GM23338 (cell line): ENCODE results near the gene OBSL1. TPM values are rescaled to one million over a fixed set of nuclear protein-coding genes. Genes with fewer than 3 reads are reported as not detected.

ENCODE experiments used
- ATAC-seq: fragments of 200-7000 bp; cut with Tn5 transposase; 3 replicates; pipeline ENCODE4 v1.9.1; 2020
- DNase-seq: peaks from one replicate; pipeline ENCODE4 v3.0.0-alpha.2; 2015; ENCODE audit warnings: low spot score
- H2AFZ ChIP-seq: fragments of 200-600 bp; sonication (generic); 2 replicates; pipeline ENCODE4 v1.8.0; 2016; ENCODE audit warnings: antibody characterized with exemption, mild to moderate bottlenecking, moderate library complexity
- H3F3A ChIP-seq: fragments of 200-600 bp; sonication (generic); replicated peaks from 2 replicates; pipeline ENCODE4 v1.8.0; 2017; ENCODE audit warnings: antibody characterized with exemption, mixed run types, low read depth
- H3K27ac ChIP-seq: fragments of 200-600 bp; sonication (generic); 2 replicates; pipeline ENCODE4 v1.6.1; 2016; ENCODE audit warnings: low read depth
- H3K27me3 ChIP-seq: fragments of 200-600 bp; sonication (generic); 2 replicates; pipeline ENCODE4 v1.8.0; 2016; ENCODE audit warnings: mild to moderate bottlenecking, mixed run types, moderate library complexity; ENCODE audit not compliant: insufficient read depth
- H3K36me3 ChIP-seq: fragments of 200-600 bp; sonication (generic); 2 replicates; pipeline ENCODE4 v1.8.0; 2016; ENCODE audit warnings: mild to moderate bottlenecking; ENCODE audit not compliant: insufficient read depth
- H3K4me1 ChIP-seq: fragments of 200-600 bp; sonication (generic); 2 replicates; pipeline ENCODE4 v1.8.0; 2016; ENCODE audit warnings: mild to moderate bottlenecking, moderate library complexity; ENCODE audit not compliant: insufficient read depth
- H3K4me2 ChIP-seq: fragments of 200-600 bp; sonication (generic); 2 replicates; pipeline ENCODE4 v1.7.1; 2017; ENCODE audit warnings: mixed run types
- H3K4me3 ChIP-seq: fragments of 200-600 bp; sonication (generic); 2 replicates; pipeline ENCODE4 v1.6.1; 2016; ENCODE audit warnings: mixed run types
- H3K79me2 ChIP-seq: fragments of 200-600 bp; sonication (generic); replicated peaks from 2 replicates; pipeline ENCODE4 v1.8.0; 2017; ENCODE audit warnings: mild to moderate bottlenecking; ENCODE audit not compliant: insufficient read depth
- H3K9me2 ChIP-seq: fragments of 200-600 bp; sonication (generic); 2 replicates; pipeline ENCODE4 v1.8.0; 2017; ENCODE audit not compliant: insufficient read depth
- H4K20me1 ChIP-seq: fragments of 200-600 bp; sonication (generic); replicated peaks from 2 replicates; pipeline ENCODE4 v1.8.0; 2017; ENCODE audit warnings: mild to moderate bottlenecking; ENCODE audit not compliant: insufficient read depth
- H3K27ac Mint-ChIP-seq: 2 replicates; pipeline ENCODE4 v1.8.0; 2020; ENCODE audit warnings: inconsistent platforms, mild to moderate bottlenecking, moderate library complexity, mixed read lengths
- H3K27me3 Mint-ChIP-seq: 3 replicates; pipeline ENCODE4 v1.8.0; 2022; ENCODE audit warnings: low read depth, mild to moderate bottlenecking, moderate library complexity, mixed read lengths, inconsistent platforms; ENCODE audit not compliant: insufficient read depth, poor library complexity
- H3K36me3 Mint-ChIP-seq: 3 replicates; pipeline ENCODE4 v1.8.0; 2021; ENCODE audit warnings: low read depth, mild to moderate bottlenecking, inconsistent platforms, moderate library complexity, mixed read lengths
- H3K4me1 Mint-ChIP-seq: 3 replicates; pipeline ENCODE4 v1.8.0; 2020; ENCODE audit warnings: mild to moderate bottlenecking, inconsistent platforms, mixed read lengths
- H3K4me3 Mint-ChIP-seq: 3 replicates; pipeline ENCODE4 v1.8.0; 2021; ENCODE audit warnings: moderate library complexity, mild to moderate bottlenecking, inconsistent platforms, mixed read lengths
- H3K9me3 Mint-ChIP-seq: 3 replicates; pipeline ENCODE4 v1.8.0; 2020; ENCODE audit warnings: moderate library complexity, mild to moderate bottlenecking, inconsistent platforms, mixed read lengths
- CREB1 ChIP-seq: fragments of 250-450 bp; sonication (Bioruptor Pico); IDR thresholded peaks from 2 replicates; pipeline ENCODE4 v1.5.0; 2020; ENCODE audit warnings: low read depth, mild to moderate bottlenecking, moderate library complexity
- EZH2 ChIP-seq: fragments of 200-600 bp; sonication (generic); IDR thresholded peaks from one replicate; pipeline ENCODE4 v1.8.0; 2017; ENCODE audit warnings: antibody characterized with exemption, mild to moderate bottlenecking, low read depth; ENCODE audit not compliant: unreplicated experiment
- EZH2phosphoT487 ChIP-seq: fragments of 200-600 bp; sonication (generic); IDR thresholded peaks from one replicate; pipeline ENCODE4 v1.8.1; 2018; ENCODE audit warnings: antibody characterized with exemption; ENCODE audit not compliant: unreplicated experiment
- JUNB ChIP-seq: IDR thresholded peaks from one replicate; pipeline ENCODE4 v1.6.1; 2016; ENCODE audit warnings: antibody characterized with exemption; ENCODE audit not compliant: unreplicated experiment
- NANOG ChIP-seq: IDR thresholded peaks from 2 replicates; pipeline ENCODE4 v1.6.1; 2016; ENCODE audit warnings: antibody characterized with exemption, borderline replicate concordance
- POLR2AphosphoS5 ChIP-seq: IDR thresholded peaks from 2 replicates; pipeline ENCODE4 v1.6.1; 2016; ENCODE audit warnings: antibody characterized with exemption, low read depth
- STAT1 ChIP-seq: IDR thresholded peaks from one replicate; pipeline ENCODE4 v1.6.1; 2016; ENCODE audit warnings: antibody characterized with exemption; ENCODE audit not compliant: unreplicated experiment
- ZNF114 ChIP-seq: fragments of 250-450 bp; sonication (Bioruptor Pico); IDR thresholded peaks from 2 replicates; pipeline ENCODE4 v1.5.0; 2020; ENCODE audit warnings: mild to moderate bottlenecking, moderate library complexity
- polyA plus RNA-seq: library from polyadenylated mRNA; unstranded; fragments of >200 nt; fragmentation: Nextera tagmentation; extraction: Ambion mirVana; gene quantifications from 2 replicates; pipeline ENCODE4 v1.2.1, GENCODE V29; 2016
- total RNA-seq: library from RNA; depleted of rRNA; stranded (reverse); fragments of >200 nt; shearing (Covaris generic); gene quantifications from 2 replicates; pipeline ENCODE4 v1.2.3, GENCODE V29; 2014
- TF ChIP-seq, protein P1 (sequence below): IDR thresholded peaks from one replicate; pipeline ENCODE4 v1.6.1; 2018; ENCODE audit warnings: antibody characterized with exemption; ENCODE audit not compliant: unreplicated experiment

OBSL1 gene
- total and polyA plus RNA-seq, 2 experiments from 2014 or later, result 94.9 to 207 TPM

DNA sequence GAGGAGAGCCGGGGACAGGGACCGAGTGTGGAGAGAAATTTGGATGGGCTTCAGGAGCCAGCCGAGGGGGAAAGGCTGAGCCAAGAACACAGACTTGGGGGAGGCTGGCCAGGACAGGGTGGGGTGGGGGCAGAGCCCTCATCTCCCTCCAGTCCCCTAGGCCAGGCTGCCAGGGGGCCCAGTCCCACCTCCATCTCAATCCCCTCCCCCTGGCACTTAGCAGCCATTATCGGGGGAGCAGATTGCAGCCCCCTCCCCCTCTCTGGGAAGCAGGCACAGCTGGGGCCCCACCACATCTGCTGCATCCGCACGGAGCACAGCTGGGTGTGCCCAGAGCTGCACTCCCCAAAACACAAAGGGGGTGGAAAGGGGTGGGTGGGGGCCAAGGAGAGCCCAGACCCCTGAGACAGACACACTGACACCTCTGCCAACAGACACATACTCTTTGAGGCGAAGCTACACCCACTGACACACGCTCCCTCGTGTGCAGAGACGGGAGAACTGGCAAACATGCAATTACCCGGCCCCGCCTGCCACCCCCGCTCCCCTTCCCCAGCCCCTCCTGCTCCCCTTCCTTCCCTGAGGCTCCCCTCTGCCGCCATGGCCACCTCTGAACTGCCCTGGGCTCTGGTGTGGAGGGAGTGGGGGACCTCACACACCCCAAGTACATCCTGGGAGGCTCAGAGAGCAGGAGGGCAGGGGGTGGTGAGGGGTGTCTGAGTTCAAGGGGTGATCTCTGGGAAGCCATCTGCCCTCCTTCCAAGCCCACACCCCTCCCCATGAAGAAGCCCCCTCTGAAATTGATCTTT is 62.2 kb downstream of the OBSL1 start:
- H3K27ac ChIP-seq, result no peak overlapping the region
- Mint-ChIP-seq H3K27me3 (peaks cover 53% of the 10 kb centered on the region), H3K27ac (no peak overlapping the region)

DNA sequence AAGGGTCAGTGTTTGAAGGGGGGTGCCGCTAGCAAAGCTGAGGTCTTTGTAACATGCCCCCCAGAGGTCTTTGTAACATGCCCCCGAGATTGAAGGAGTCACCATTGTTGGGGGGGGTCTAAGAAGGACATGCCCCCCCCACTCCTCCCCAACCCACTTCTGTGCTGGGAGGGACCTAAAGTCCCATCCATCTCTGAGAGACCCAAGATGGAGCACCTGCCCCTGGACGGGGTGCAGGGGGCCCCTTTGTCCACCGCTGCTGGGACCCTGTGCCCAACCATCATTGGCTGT is 63.0 kb downstream of the OBSL1 start:
- Histone ChIP-seq H3F3A (peaks cover 17% of the 10 kb centered on the region), H4K20me1 (no peaks in the 10 kb centered on the region), H2AFZ (no peak overlapping the region), H3K4me3 (peak overlapping the region; percentile 67; the same call in 1 of the 2 replicates), H3K4me1 (peaks cover 61% of the 10 kb centered on the region), H3K9me2 (no peaks in the 10 kb centered on the region), H3K79me2 (no peaks in the 10 kb centered on the region), H3K4me2 (peak overlapping the region; percentile 92), H3K27me3 (peaks cover 29% of the 10 kb centered on the region), H3K36me3 (no peaks in the 10 kb centered on the region), H3K27ac (no peak overlapping the region)
- H3K27ac Mint-ChIP-seq, result no peak overlapping the region
- no peaks in the 10 kb centered on the region for H3K9me3 Mint-ChIP-seq
- no peak overlapping the region for H3K4me3 Mint-ChIP-seq
- ATAC-seq (no peak), DNase-seq (no peak)
- peaks cover 77% of the 10 kb centered on the region for H3K4me1 Mint-ChIP-seq
- peaks cover 45% of the 10 kb centered on the region for H3K27me3 Mint-ChIP-seq
- peaks cover 10% of the 10 kb centered on the region for H3K36me3 Mint-ChIP-seq
- TF ChIP-seq ZNF114 (CRISPR knock-in tag), result no peak
- TF ChIP-seq NANOG, result no peak
- no peak for TF ChIP-seq EZH2phosphoT487

More for the DNA sequence above, 62.2 kb downstream of the OBSL1 start:
- Histone ChIP-seq H3K9me2 (no peaks in the 10 kb centered on the region), H3K4me2 (peak overlapping the region; percentile 92), H4K20me1 (no peaks in the 10 kb centered on the region), H3K4me1 (peaks cover 69% of the 10 kb centered on the region), H3F3A (peaks cover 17% of the 10 kb centered on the region), H3K79me2 (no peaks in the 10 kb centered on the region), H3K27me3 (peaks cover 37% of the 10 kb centered on the region), H3K36me3 (no peaks in the 10 kb centered on the region), H2AFZ (no peak overlapping the region), H3K4me3 (peak overlapping the region; percentile 67)
- Mint-ChIP-seq H3K4me1 (peaks cover 81% of the 10 kb centered on the region), H3K9me3 (no peaks in the 10 kb centered on the region), H3K36me3 (peaks cover 6% of the 10 kb centered on the region; the same call in 2 of the 3 replicates), H3K4me3 (peak overlapping the region; percentile 68)
- TF ChIP-seq POLR2AphosphoS5, result 0 out of 2 replicates have a peak, but pooled peaks have one; percentile 9
- no peak for TF ChIP-seq EZH2phosphoT487
- TF ChIP-seq NANOG, result no peak
- TF ChIP-seq, protein P1, sequence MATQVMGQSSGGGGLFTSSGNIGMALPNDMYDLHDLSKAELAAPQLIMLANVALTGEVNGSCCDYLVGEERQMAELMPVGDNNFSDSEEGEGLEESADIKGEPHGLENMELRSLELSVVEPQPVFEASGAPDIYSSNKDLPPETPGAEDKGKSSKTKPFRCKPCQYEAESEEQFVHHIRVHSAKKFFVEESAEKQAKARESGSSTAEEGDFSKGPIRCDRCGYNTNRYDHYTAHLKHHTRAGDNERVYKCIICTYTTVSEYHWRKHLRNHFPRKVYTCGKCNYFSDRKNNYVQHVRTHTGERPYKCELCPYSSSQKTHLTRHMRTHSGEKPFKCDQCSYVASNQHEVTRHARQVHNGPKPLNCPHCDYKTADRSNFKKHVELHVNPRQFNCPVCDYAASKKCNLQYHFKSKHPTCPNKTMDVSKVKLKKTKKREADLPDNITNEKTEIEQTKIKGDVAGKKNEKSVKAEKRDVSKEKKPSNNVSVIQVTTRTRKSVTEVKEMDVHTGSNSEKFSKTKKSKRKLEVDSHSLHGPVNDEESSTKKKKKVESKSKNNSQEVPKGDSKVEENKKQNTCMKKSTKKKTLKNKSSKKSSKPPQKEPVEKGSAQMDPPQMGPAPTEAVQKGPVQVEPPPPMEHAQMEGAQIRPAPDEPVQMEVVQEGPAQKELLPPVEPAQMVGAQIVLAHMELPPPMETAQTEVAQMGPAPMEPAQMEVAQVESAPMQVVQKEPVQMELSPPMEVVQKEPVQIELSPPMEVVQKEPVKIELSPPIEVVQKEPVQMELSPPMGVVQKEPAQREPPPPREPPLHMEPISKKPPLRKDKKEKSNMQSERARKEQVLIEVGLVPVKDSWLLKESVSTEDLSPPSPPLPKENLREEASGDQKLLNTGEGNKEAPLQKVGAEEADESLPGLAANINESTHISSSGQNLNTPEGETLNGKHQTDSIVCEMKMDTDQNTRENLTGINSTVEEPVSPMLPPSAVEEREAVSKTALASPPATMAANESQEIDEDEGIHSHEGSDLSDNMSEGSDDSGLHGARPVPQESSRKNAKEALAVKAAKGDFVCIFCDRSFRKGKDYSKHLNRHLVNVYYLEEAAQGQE, result no peak
- no peak for TF ChIP-seq CREB1 (CRISPR knock-in tag)
- no peak for TF ChIP-seq EZH2
- no peak for TF ChIP-seq JUNB
- TF ChIP-seq STAT1, result no peak
- DNase-seq (peak; percentile 54), ATAC-seq (peak; percentile 5)
